Lower lobe of right lung (tissue), 2 donors: Measurements from ENCODE around the gene DCLK2. TPM values are rescaled to one million over a fixed set of nuclear protein-coding genes. Genes with fewer than 3 reads are reported as not detected.

Experiments
- ATAC-seq, 2 donors: fragments of 200-7000 bp; cut with Tn5 transposase; one replicate each; pipeline ENCODE4 v1.9.1; 2020 to 2022; ENCODE audit warnings: mild to moderate bottlenecking in 2 of 2, moderate library complexity in 2 of 2
- DNase-seq: peaks from one replicate; pipeline ENCODE4 v3.0.0-alpha.2; 2020
- H3K27ac ChIP-seq: fragments of 200-600 bp; one replicate; pipeline ENCODE4 v1.8.0; 2022
- H3K27me3 ChIP-seq: fragments of 200-600 bp; one replicate; pipeline ENCODE4 v1.8.0; 2022; ENCODE audit warnings: low read depth
- H3K36me3 ChIP-seq: fragments of 200-600 bp; one replicate; pipeline ENCODE4 v1.8.0; 2022; ENCODE audit warnings: mild to moderate bottlenecking
- H3K4me1 ChIP-seq: fragments of 200-600 bp; one replicate; pipeline ENCODE4 v1.8.0; 2022
- H3K4me3 ChIP-seq: fragments of 200-600 bp; one replicate; pipeline ENCODE4 v1.8.0; 2022; ENCODE audit warnings: mild to moderate bottlenecking
- H3K9me3 ChIP-seq: fragments of 200-600 bp; one replicate; pipeline ENCODE4 v1.8.0; 2022
- intact Hi-C: fragments of 100-400 bp; cut with DNase I; formaldehyde crosslinking; loops from one replicate; pipeline ENCODE4 v1.11.0; 2022
- total RNA-seq: library from RNA; stranded (reverse); fragmentation: NEBNext Ultra II Directional; extraction: Animal tissue kit (Norgen Biotek cat#: 25700); gene quantifications from one replicate; pipeline ENCODE4 v1.2.1, GENCODE V29; 2021
- TF ChIP-seq, protein P1 (sequence below): fragments of 200-600 bp; IDR thresholded peaks from one replicate; pipeline ENCODE4 v1.8.0; 2022; ENCODE audit warnings: antibody characterized with exemption, mild to moderate bottlenecking
- donor health status: DM: no; HTN: yes; CAD: no; lungs with severe emphysema.

Gene DCLK2
- total RNA-seq, 1 donor from 2014 or later = 2.9 TPM

DNA sequence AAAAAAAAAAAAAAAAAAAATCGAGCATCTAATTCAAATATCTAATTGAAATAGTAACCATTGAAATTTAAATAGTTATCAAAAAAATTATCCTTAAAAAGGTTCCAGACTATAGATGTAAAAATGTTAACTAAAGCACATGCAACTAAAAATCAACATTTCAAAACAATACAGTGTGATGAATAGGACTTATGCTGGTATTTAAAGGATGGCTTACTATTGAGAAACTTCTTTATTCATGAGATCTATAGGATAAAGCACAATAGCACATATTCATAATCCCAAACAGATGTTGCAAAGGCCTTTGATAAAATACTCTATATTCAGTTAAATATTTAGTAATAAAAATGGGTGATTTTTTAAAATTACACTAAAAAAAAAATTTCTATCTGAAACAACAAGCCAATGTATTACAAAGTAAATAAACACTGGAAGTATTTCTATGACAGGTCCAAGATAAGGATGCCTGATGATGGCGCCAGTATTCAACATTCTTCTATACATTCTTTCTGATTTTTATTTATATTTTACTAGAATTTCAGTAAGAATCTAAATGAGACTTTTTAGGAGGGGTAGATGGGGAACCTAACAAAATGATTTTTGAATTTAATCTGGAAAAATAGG, 26.3 kb downstream of the DCLK2 start:
- no peak overlapping the region for H3K4me3 ChIP-seq
- H3K4me1 ChIP-seq = no peaks in the 10 kb centered on the region
- intact Hi-C loops = no loop called here
- TF ChIP-seq, protein P1, sequence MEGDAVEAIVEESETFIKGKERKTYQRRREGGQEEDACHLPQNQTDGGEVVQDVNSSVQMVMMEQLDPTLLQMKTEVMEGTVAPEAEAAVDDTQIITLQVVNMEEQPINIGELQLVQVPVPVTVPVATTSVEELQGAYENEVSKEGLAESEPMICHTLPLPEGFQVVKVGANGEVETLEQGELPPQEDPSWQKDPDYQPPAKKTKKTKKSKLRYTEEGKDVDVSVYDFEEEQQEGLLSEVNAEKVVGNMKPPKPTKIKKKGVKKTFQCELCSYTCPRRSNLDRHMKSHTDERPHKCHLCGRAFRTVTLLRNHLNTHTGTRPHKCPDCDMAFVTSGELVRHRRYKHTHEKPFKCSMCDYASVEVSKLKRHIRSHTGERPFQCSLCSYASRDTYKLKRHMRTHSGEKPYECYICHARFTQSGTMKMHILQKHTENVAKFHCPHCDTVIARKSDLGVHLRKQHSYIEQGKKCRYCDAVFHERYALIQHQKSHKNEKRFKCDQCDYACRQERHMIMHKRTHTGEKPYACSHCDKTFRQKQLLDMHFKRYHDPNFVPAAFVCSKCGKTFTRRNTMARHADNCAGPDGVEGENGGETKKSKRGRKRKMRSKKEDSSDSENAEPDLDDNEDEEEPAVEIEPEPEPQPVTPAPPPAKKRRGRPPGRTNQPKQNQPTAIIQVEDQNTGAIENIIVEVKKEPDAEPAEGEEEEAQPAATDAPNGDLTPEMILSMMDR = no peak
- ATAC-seq (no peak), DNase-seq (no peak)
- H3K36me3 ChIP-seq = no peaks in the 10 kb centered on the region
- H3K9me3 ChIP-seq = no peaks in the 10 kb centered on the region
- H3K27me3 ChIP-seq = no peaks in the 10 kb centered on the region
- H3K27ac ChIP-seq = no peak overlapping the region

DNA sequence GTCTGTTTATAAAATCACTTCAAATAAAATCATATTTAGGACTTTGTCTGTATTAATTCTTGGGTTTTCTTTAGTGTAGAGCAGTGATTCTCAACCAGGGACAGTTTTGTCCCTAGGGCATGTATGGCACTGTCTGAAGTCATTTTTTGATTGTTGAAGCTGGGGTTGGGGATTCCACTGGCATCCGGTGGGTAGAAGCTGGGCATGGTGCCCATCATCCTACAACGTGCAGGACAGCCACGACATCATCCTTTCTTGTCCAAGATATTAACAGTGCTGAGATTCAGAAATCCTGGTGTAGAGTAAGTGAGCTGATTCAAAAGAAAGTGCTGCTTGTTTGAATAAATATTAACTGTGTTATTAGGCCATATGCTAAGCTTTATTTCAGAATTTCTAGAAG, 28.6 kb downstream of the DCLK2 start:
- DNase-seq = no peak
- Histone ChIP-seq H3K4me3 (no peak overlapping the region), H3K9me3 (no peaks in the 10 kb centered on the region), H3K4me1 (no peaks in the 10 kb centered on the region), H3K27ac (no peak overlapping the region), H3K27me3 (no peaks in the 10 kb centered on the region), H3K36me3 (no peaks in the 10 kb centered on the region)
- ATAC-seq = no peak
- intact Hi-C loops = no loop called here
- TF ChIP-seq, protein P1 = no peak

DNA sequence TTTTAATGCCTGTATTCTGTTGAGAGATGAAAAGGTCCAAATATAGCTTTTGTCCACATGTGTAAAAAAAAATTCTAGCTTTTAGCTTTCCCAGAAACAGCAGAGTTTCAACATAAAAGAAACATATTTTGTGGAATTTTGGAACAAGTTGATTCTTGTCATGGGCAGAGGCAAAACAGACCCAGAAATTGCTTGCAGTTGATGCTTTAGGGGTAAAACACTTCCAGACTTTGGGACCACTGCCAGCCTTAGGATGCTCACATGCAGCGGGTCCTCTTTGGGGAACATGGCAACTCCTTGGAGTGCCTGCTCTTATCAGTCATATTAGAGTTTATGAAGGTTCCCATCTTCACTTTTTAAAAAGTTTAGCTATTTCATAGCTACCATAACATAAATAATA, 30.4 kb downstream of the DCLK2 start:
- TF ChIP-seq, protein P1 = no peak
- H3K27me3 ChIP-seq = no peaks in the 10 kb centered on the region
- intact Hi-C loops = no loop called here
- H3K27ac ChIP-seq = no peak overlapping the region
- H3K36me3 ChIP-seq = no peaks in the 10 kb centered on the region
- no peak for ATAC-seq
- H3K4me1 ChIP-seq = no peaks in the 10 kb centered on the region
- H3K4me3 ChIP-seq = no peak overlapping the region
- DNase-seq = no peak
- H3K9me3 ChIP-seq = no peaks in the 10 kb centered on the region

DNA sequence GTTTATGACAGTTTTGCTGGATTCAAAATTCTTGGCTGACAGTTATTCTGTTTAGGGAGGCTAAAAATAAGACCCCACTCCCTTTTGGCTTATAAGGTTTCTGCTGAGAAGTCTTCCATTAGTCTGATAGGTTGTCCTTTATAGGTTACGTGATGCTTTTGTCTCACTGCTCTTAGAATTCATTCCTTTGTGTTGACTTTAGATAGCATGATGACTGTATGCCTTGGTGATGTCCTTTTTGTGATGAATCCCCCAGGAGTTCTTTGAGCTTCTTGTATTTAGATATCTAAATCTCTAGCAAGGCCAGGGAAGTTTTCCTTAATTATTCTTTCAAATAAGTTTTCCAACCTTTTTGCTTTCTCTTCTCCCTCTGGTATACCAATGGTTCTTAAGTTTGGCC, 36.4 kb downstream of the DCLK2 start:
- Histone ChIP-seq H3K9me3 (no peaks in the 10 kb centered on the region), H3K4me1 (no peaks in the 10 kb centered on the region), H3K4me3 (no peak overlapping the region), H3K36me3 (no peaks in the 10 kb centered on the region), H3K27ac (no peak overlapping the region), H3K27me3 (no peaks in the 10 kb centered on the region)
- intact Hi-C loops = no loop called here
- ATAC-seq (no peak), DNase-seq (no peak)
- TF ChIP-seq, protein P1 = no peak

DNA sequence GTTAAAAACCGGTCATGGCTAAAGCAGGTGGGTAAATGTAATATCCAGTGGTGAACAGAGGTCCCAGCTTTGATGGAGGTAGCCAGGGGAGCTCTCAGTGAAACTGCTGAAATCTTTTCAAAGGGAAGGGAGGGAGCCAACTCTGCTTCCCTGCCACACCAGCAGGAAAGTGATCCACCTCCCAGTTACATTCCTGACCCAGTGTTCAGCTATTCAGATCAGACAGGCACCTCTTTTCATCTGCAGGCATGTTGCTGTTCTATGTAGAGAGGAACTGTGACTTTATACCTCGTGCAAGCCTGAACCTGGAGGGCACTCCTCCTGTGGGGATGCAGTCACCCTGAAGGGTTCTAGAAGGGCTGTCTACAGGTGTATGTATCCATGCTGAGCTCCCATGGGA, 37.6 kb downstream of the DCLK2 start:
- no peak for ATAC-seq
- Histone ChIP-seq H3K27me3 (no peaks in the 10 kb centered on the region), H3K4me3 (no peak overlapping the region), H3K4me1 (no peaks in the 10 kb centered on the region), H3K27ac (no peak overlapping the region), H3K9me3 (no peaks in the 10 kb centered on the region), H3K36me3 (no peaks in the 10 kb centered on the region)
- intact Hi-C loops = no loop called here
- TF ChIP-seq, protein P1 = no peak
- DNase-seq = no peak

DNA sequence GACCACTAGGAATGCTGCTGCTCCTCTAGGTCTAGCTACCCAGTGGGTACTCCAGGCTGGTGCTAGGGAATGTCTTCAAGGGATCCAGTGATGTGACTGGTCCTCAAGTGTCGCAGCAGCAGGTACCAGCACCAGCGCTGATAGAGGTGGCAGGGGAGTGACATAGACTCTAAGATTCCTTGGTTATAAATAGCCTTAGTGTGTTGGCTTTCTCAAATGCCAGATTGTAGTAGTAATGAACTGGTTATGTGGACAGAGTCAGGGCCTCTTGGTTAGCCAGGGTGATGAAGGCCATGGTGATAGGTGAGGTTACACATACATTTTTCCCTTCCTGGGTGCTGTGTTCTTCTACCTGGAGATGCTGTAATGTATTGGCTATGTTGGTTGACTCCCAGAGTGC, 38.3 kb downstream of the DCLK2 start:
- ATAC-seq (no peak), DNase-seq (no peak)
- H3K36me3 ChIP-seq = no peaks in the 10 kb centered on the region
- TF ChIP-seq, protein P1 = no peak
- H3K4me1 ChIP-seq = no peaks in the 10 kb centered on the region
- H3K27ac ChIP-seq = no peak overlapping the region
- H3K27me3 ChIP-seq = no peaks in the 10 kb centered on the region
- intact Hi-C loops = no loop called here
- H3K9me3 ChIP-seq = no peaks in the 10 kb centered on the region
- H3K4me3 ChIP-seq = no peak overlapping the region
